Lower leg skin (tissue), 4 donors: Measurements from ENCODE around the gene GRXCR2. TPM values are rescaled to one million over a fixed set of nuclear protein-coding genes. Genes with fewer than 3 reads are reported as not detected.

Experiments
- DNase-seq, 2 donors: peaks; one replicate each; pipeline ENCODE4 v3.0.0-alpha.2; 2019; ENCODE audit warnings: low spot score in 2 of 2
- H3K4me3 ChIP-seq: fragments of 200-600 bp; sonication (generic); 2 replicates; pipeline ENCODE4 v1.5.1; 2017; ENCODE audit warnings: mild to moderate bottlenecking, low read depth; ENCODE audit not compliant: poor library complexity, severe bottlenecking
- CTCF ChIP-seq, 3 donors: fragments of 450-650 bp; IDR thresholded peaks; one replicate each; pipeline ENCODE4 v1.5.1; 2016; ENCODE audit warnings: antibody characterized with exemption in 3 of 3, mild to moderate bottlenecking in 3 of 3, moderate library complexity in 2 of 3
- POLR2A ChIP-seq, 2 donors: fragments of 450-650 bp; IDR thresholded peaks; one replicate each; pipeline ENCODE4 v1.6.1; 2016 to 2017; ENCODE audit warnings: antibody characterized with exemption in 2 of 2, mild to moderate bottlenecking in 1 of 2, moderate library complexity in 1 of 2
- WGBS, 2 donors: methylation state at CpG; one replicate each; pipeline ENCODE4 v1.1.5; 2018; 5-methylcytosine and 5-hydroxymethylcytosine counted together
- intact Hi-C: fragments of 100-400 bp; cut with DNase I; formaldehyde crosslinking; loops from one replicate; pipeline ENCODE4 v1.15.0; 2023; ENCODE audit warnings: low total_unique reads
- total RNA-seq, 4 donors: library from RNA; depleted of rRNA; stranded (reverse); fragments of >200 nt; gene quantifications; one replicate each; pipeline ENCODE4 v1.1.0, GENCODE V29; 2016

GRXCR2 gene
- total RNA-seq, 4 donors from 2014 or later, result 0.46 to 0.69 (median 0.65) TPM; not detected in 1

DNA sequence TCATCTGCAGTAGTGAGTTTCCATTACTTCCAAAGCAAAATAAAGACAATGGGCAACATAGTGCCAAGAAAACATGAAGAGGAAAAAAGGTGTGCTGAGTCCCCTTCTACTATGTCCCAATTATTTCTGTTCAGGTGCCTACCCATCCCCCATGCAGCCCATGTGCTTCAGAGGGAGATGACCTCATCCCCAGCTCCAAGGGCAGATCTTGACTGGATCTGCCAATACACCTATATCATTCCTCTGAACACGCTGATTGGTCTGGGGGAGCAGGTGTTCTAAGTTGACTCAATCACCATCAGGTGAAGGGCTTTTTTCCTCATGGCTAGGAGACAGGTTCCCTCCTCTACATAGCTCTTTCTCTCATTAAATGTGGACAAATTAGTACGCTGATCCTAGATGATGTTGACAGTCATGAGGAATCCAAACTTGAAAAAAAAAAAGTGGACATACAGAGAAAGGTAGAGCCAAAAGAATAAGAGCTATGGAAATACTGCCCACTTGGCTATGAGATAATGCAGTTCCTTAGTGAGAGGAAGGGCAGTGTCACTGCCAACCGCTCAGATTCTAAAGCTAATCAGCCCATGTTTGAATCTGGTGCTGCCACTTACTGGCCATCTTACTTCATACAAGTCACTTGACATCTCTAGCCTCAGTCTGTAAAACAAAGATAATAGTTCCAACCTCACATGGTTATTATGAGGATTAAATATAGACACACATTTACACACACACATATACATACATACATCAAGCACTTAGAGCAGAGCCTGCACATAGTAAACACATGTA, 60.8 kb downstream of the GRXCR2 start:
- intact Hi-C loops, result no loop called here
- no peak for DNase-seq
- WGBS, 2 donors, result 70 to 79% methylated on average over 3 of the region's 3 CpGs
- H3K4me3 ChIP-seq, result no peak overlapping the region
- TF ChIP-seq CTCF (IDR thresholded peaks at IDR 0.05) (no peak), POLR2A (IDR thresholded peaks at IDR 0.05) (no peak)

Other genes with a start within 250 kb of the GRXCR2 start
- 1 to 10 TPM; 2.9 to 6.4 (median 4.7) TPM for gene PRELID2, start 37.7 kb downstream of the GRXCR2 start, total RNA-seq
- 100 to 1,000 TPM; 109 to 169 (median 121) TPM for gene SH3RF2, start 63.6 kb upstream of the GRXCR2 start, total RNA-seq
- not detected for gene PLAC8L1, start 232.6 kb upstream of the GRXCR2 start, total RNA-seq